ENCODE measurements around the gene NID1. TPM values are rescaled to one million over a fixed set of nuclear protein-coding genes. Genes with fewer than 3 reads are reported as not detected.

NID1 gene
- total RNA-seq, 4 donors from 2014 or later, result 27.9 to 48.4 (median 32.3) TPM

DNA sequence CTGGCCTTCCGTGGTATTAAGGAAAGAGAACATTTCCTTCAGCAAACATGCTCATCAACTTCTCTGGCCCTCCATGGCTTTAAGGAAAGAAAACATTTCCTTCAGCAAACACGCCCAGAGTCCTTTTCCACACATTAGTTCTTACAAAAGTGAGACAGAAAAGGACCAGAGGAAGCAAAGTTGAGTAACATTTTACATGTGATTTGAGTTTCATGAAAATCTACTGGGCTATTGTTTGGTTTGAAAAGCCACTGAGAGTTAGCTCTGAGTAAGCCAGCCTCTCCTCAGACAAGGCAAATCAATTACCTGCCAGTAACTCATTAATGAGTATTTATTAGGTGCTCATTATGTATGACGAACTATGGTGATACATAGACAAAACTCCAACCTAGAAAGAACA is 78.0 kb downstream of the NID1 start:
- H3K36me3 ChIP-seq, result peaks cover 28% of the 10 kb centered on the region
- no peak overlapping the region for H3K27ac ChIP-seq
- no peak overlapping the region for H3K4me3 ChIP-seq
- H3K4me1 ChIP-seq, result no peaks in the 10 kb centered on the region
- no peak for DNase-seq (ENCODE audit: low spot score in 2 of 2)
- H3K27me3 ChIP-seq, result no peaks in the 10 kb centered on the region
- WGBS, result 81% methylated on average over 3 of the region's 3 CpGs
- TF ChIP-seq, protein P1, sequence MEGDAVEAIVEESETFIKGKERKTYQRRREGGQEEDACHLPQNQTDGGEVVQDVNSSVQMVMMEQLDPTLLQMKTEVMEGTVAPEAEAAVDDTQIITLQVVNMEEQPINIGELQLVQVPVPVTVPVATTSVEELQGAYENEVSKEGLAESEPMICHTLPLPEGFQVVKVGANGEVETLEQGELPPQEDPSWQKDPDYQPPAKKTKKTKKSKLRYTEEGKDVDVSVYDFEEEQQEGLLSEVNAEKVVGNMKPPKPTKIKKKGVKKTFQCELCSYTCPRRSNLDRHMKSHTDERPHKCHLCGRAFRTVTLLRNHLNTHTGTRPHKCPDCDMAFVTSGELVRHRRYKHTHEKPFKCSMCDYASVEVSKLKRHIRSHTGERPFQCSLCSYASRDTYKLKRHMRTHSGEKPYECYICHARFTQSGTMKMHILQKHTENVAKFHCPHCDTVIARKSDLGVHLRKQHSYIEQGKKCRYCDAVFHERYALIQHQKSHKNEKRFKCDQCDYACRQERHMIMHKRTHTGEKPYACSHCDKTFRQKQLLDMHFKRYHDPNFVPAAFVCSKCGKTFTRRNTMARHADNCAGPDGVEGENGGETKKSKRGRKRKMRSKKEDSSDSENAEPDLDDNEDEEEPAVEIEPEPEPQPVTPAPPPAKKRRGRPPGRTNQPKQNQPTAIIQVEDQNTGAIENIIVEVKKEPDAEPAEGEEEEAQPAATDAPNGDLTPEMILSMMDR (IDR thresholded peaks at IDR 0.05), result no peak
- TF ChIP-seq POLR2AphosphoS5 (IDR thresholded peaks at IDR 0.05) (no peak), POLR2A (IDR thresholded peaks at IDR 0.05) (no peak), EP300 (IDR thresholded peaks at IDR 0.05) (no peak)
- no peaks in the 10 kb centered on the region for H3K9me3 ChIP-seq

- DNase-seq (ENCODE audit: low spot score in 2 of 2), result no peak
- TF ChIP-seq POLR2AphosphoS5 (IDR thresholded peaks at IDR 0.05), result no peak
- TF ChIP-seq POLR2A (IDR thresholded peaks at IDR 0.05), result no peak
- Histone ChIP-seq H3K4me3 (no peak overlapping the region), H3K27me3 (no peaks in the 10 kb centered on the region), H3K36me3 (peaks cover 24% of the 10 kb centered on the region), H3K9me3 (no peaks in the 10 kb centered on the region), H3K27ac (peak overlapping the region; percentile 57), H3K4me1 (no peaks in the 10 kb centered on the region)
- WGBS, result 72% methylated on average over 6 of the region's 6 CpGs
These were observed 80.7 kb downstream of the NID1 start for GRCh38 chr1:235984041-235984825.

DNA sequence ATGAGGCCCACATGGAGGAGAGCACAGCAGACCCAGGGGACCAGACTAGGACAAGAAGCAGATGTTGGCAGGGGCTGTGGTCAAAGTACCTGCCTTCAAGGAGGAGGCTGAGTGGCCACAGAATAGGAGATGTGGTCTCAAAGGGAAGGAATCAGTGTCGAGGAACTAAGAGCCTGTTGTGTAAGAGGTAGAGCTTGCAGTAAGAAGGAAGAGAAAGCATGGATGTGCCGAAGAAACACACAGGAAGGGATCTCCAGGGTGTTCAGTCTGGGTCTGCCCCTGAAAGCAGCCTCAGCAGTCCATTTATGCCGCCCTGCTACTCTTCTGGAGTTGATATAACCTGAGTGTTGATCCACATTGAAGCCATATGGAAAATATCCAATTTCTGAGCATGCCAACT is 83.9 kb downstream of the NID1 start:
- no peak overlapping the region for H3K27ac ChIP-seq
- DNase-seq (ENCODE audit: low spot score in 2 of 2), result no peak
- H3K27me3 ChIP-seq, result no peaks in the 10 kb centered on the region
- TF ChIP-seq, protein P1 (IDR thresholded peaks at IDR 0.05), result no peak
- no peak for TF ChIP-seq EP300 (IDR thresholded peaks at IDR 0.05)
- TF ChIP-seq POLR2A (IDR thresholded peaks at IDR 0.05), result no peak
- no peak for TF ChIP-seq POLR2AphosphoS5 (IDR thresholded peaks at IDR 0.05)
- WGBS, result 79% methylated on average over 3 of the region's 3 CpGs
- H3K36me3 ChIP-seq, result peaks cover 49% of the 10 kb centered on the region
- no peak overlapping the region for H3K4me3 ChIP-seq
- H3K4me1 ChIP-seq, result no peaks in the 10 kb centered on the region
- no peaks in the 10 kb centered on the region for H3K9me3 ChIP-seq

GRCh38 chr1:235979716-235980333 is 85.1 kb downstream of the NID1 start:
- DNase-seq (ENCODE audit: low spot score in 2 of 2), result no peak
- H3K27me3 ChIP-seq, result no peaks in the 10 kb centered on the region
- TF ChIP-seq POLR2A (IDR thresholded peaks at IDR 0.05) (no peak), POLR2AphosphoS5 (IDR thresholded peaks at IDR 0.05) (no peak), EP300 (IDR thresholded peaks at IDR 0.05) (no peak)
- TF ChIP-seq, protein P1 (IDR thresholded peaks at IDR 0.05), result no peak
- no peak overlapping the region for H3K4me3 ChIP-seq
- WGBS, result 87% methylated on average over 12 of the region's 12 CpGs
- H3K27ac ChIP-seq, result no peak overlapping the region
- no peaks in the 10 kb centered on the region for H3K4me1 ChIP-seq
- peaks cover 49% of the 10 kb centered on the region for H3K36me3 ChIP-seq
- H3K9me3 ChIP-seq, result no peaks in the 10 kb centered on the region

DNA sequence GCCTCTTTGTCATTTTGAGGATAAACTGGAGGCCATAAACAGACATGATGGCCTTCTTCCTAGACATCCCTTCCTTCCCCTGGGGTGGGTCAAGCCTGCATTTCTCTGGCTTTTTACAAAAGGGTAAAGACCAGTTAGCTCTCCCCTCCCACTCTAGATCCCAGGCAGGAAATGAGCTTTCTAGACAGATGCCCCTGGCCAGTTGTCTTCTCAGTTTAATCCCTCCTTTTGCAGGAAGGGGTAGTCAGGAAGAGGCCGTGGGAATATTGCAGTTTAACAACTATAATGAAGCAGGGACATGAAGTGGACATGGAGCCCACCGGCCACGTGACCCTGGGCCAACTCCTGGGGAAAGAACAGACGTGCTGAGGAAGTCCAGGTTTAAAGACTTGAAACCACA is 85.7 kb downstream of the NID1 start:
- Histone ChIP-seq H3K4me3 (no peak overlapping the region), H3K27me3 (no peaks in the 10 kb centered on the region), H3K36me3 (peaks cover 49% of the 10 kb centered on the region), H3K9me3 (no peaks in the 10 kb centered on the region), H3K27ac (no peak overlapping the region), H3K4me1 (no peaks in the 10 kb centered on the region)
- TF ChIP-seq EP300 (IDR thresholded peaks at IDR 0.05) (no peak), POLR2AphosphoS5 (IDR thresholded peaks at IDR 0.05) (no peak), POLR2A (IDR thresholded peaks at IDR 0.05) (no peak)
- TF ChIP-seq, protein P1 (IDR thresholded peaks at IDR 0.05), result no peak
- DNase-seq (ENCODE audit: low spot score in 2 of 2), result no peak
- WGBS, result 95% methylated on average over 4 of the region's 4 CpGs

All from suprapubic skin (tissue), 4 donors.